ENCODE measurements around the gene EDIL3. TPM values are rescaled to one million over a fixed set of nuclear protein-coding genes. Genes with fewer than 3 reads are reported as not detected.

The EDIL3 gene
- total RNA-seq, 1 experiment from 2014 or later: not detected

GRCh38 chr5:83946516-83946915, 438.2 kb downstream of the EDIL3 start:
- POLR2A ChIA-PET: no interaction called here
- DNase-seq (ENCODE audit: unreplicated experiment): no peak

DNA sequence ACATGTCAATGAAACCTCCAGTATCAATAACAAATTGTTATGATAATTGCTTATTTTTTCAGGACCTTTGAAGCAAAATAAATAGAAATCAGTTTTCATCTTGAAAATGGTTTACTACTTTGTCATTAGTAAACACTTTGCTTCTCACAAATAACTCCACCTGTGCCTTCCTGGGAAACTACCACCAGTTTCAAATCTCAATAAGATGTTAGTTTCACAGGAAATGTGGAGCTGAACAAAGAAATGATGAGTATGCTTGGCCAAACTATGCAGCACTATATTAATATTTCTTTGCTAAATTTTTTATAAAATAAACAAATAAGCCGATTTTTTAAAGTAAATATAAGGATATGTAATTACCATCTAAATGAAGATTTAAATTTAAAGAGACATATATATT, 442.5 kb downstream of the EDIL3 start:
- Mint-ChIP-seq H3K27ac (ENCODE audit: low read depth, unreplicated experiment) (no peak overlapping the region), H3K4me3 (ENCODE audit: unreplicated experiment) (no peak overlapping the region), H3K4me1 (ENCODE audit: insufficient read depth, unreplicated experiment) (no peaks in the 10 kb centered on the region), H3K36me3 (ENCODE audit: insufficient read depth, unreplicated experiment) (no peaks in the 10 kb centered on the region), H3K27me3 (ENCODE audit: insufficient read depth, unreplicated experiment) (peaks cover 46% of the 10 kb centered on the region), H3K9me3 (ENCODE audit: unreplicated experiment) (no peaks in the 10 kb centered on the region)
- BruUV-seq (replicated peaks): no TSS peak
- DNase-seq (ENCODE audit: unreplicated experiment): no peak
- ChIA-PET CTCF (interaction anchor here (0.6 kb wide), 1 partner anchor 104 kb away, joined by 3 read pairs; no protein-coding TSS in a partner anchor), POLR2A (no interaction called here)
- no peak for TF ChIP-seq CTCF (IDR thresholded peaks at IDR 0.05; ENCODE audit: unreplicated experiment)
- intact Hi-C loops (cut with micrococcal nuclease): no loop called here

More at GRCh38 chr5:83946516-83946915, 438.2 kb downstream of the EDIL3 start:
- Mint-ChIP-seq H3K27me3 (ENCODE audit: insufficient read depth, unreplicated experiment) (peaks cover 64% of the 10 kb centered on the region), H3K4me3 (ENCODE audit: unreplicated experiment) (no peak overlapping the region), H3K27ac (ENCODE audit: low read depth, unreplicated experiment) (no peak overlapping the region), H3K36me3 (ENCODE audit: insufficient read depth, unreplicated experiment) (no peaks in the 10 kb centered on the region), H3K9me3 (ENCODE audit: unreplicated experiment) (no peaks in the 10 kb centered on the region), H3K4me1 (ENCODE audit: insufficient read depth, unreplicated experiment) (no peaks in the 10 kb centered on the region)
- intact Hi-C loops (cut with micrococcal nuclease): no loop called here
- no TSS peak for BruUV-seq (replicated peaks)
- TF ChIP-seq CTCF (IDR thresholded peaks at IDR 0.05; ENCODE audit: unreplicated experiment): no peak
- CTCF ChIA-PET: no interaction called here

DNA sequence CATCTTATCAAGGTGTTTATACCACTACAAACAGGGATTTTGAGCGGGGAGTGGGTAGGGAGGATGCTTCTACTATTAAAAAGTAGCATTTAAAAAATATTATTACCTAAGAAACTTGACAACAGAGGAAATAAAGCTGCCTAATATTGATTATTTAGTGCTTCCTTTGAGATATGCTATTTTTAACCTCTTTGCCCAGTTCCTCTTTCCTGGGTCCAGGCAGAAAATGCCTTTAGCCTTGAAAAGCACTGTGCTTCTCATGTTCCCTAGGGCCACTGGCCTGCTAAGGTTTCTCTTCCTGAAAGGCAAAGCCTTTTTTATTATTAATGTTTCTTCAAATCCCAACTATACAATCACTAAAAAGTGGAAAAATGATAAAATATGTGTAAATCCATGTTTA, 446.8 kb downstream of the EDIL3 start:
- ChIA-PET CTCF (interaction anchor here (0.7 kb wide), 1 partner anchor 303 kb away, joined by 3 read pairs; no protein-coding TSS in a partner anchor), POLR2A (no interaction called here)
- Mint-ChIP-seq H3K4me1 (ENCODE audit: insufficient read depth, unreplicated experiment) (no peaks in the 10 kb centered on the region), H3K9me3 (ENCODE audit: unreplicated experiment) (no peaks in the 10 kb centered on the region), H3K36me3 (ENCODE audit: insufficient read depth, unreplicated experiment) (no peaks in the 10 kb centered on the region), H3K27me3 (ENCODE audit: insufficient read depth, unreplicated experiment) (peaks cover 25% of the 10 kb centered on the region), H3K4me3 (ENCODE audit: unreplicated experiment) (no peak overlapping the region), H3K27ac (ENCODE audit: low read depth, unreplicated experiment) (no peak overlapping the region)
- BruUV-seq (replicated peaks): no TSS peak
- intact Hi-C loops (cut with micrococcal nuclease): no loop called here
- no peak for TF ChIP-seq CTCF (IDR thresholded peaks at IDR 0.05; ENCODE audit: unreplicated experiment)
- no peak for DNase-seq (ENCODE audit: unreplicated experiment)

DNA sequence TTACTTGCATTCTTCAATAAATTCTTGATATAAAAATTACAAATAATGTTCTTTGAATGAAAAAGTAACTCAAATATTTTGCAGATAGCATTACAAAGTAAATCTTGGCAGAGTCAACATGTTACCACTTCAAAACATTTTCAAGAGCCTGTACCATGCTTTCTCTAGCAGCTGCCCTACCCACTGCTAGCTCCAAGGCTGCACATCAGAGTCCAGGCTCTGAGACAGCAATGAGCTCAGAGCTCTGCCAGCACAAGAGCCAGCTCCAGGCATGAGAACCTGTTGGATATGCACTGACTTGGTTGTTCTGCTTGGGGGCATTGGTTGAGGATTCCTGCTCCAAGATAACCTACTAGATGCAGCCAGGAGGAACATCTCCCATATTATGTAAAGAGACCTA, 452.7 kb downstream of the EDIL3 start:
- ChIA-PET CTCF (interaction anchor here (0.6 to 0.7 kb wide), 2 partner anchors 190 to 322 kb away, joined by 3 read pairs; no protein-coding TSS in a partner anchor), POLR2A (no interaction called here)
- Mint-ChIP-seq H3K27me3 (ENCODE audit: insufficient read depth, unreplicated experiment) (peaks cover 38% of the 10 kb centered on the region), H3K4me1 (ENCODE audit: insufficient read depth, unreplicated experiment) (no peaks in the 10 kb centered on the region), H3K36me3 (ENCODE audit: insufficient read depth, unreplicated experiment) (no peaks in the 10 kb centered on the region), H3K9me3 (ENCODE audit: unreplicated experiment) (no peaks in the 10 kb centered on the region), H3K27ac (ENCODE audit: low read depth, unreplicated experiment) (no peak overlapping the region), H3K4me3 (ENCODE audit: unreplicated experiment) (no peak overlapping the region)
- intact Hi-C loops (cut with micrococcal nuclease): no loop called here
- BruUV-seq (replicated peaks): no TSS peak
- no peak for TF ChIP-seq CTCF (IDR thresholded peaks at IDR 0.05; ENCODE audit: unreplicated experiment)
- no peak for DNase-seq (ENCODE audit: unreplicated experiment)
